ENCODE results near the gene DLST.

Gene DLST

DNA sequence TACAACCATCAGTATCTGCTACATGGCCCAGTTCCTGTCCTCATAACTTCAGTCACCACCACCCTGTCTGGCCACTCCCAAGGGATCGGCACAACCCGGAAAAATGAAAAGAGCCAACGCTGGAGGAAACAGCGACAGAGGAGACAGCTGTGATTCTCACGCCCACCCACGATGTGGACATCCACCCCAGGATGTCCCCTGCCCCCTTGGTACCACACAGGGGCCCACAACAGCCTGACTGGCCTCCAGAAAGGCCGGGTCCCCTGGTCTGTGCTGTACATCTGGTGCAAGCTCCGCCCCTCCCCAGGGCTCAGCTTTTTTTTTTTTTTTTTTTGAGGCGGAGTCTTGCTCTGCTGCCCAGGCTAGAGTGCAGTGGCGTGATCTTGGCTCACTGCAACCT lies 28.8 kb downstream of the DLST start:
- H3K4me3 Mint-ChIP-seq, result no peak overlapping the region
- H3K9me3 Mint-ChIP-seq, result no peaks in the 10 kb centered on the region
- H3K27me3 Mint-ChIP-seq, result no peaks in the 10 kb centered on the region
- peaks cover 10% of the 10 kb centered on the region for H3K36me3 Mint-ChIP-seq (ENCODE audit: insufficient read depth)
- H3K27ac Mint-ChIP-seq, result peak overlapping the region; percentile 32 to 75
- DNase-seq (no peak), ATAC-seq (replicated peaks) (no peak)
- no peaks in the 10 kb centered on the region for H3K4me1 Mint-ChIP-seq (ENCODE audit: low read depth in 2 of 2)

DNA sequence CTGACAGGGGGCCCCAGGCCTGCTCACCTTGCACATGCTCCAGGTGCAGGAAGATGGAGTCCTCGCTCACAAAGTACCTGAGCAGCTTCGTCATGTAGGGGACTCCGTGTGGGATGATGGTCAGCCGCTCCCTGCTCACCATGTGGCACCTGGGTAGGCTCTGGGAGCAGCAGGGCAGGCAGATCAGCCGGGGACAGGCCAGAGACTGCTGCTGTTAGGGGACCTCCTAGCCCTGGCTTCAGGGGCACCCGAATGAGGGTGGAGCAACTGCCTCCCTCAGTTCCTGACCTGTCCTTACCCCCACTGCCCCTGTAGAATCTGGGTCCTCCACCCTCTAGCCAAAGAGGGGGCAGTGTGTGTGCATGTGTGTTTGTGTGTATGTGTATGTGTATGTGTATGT lies 29.5 kb downstream of the DLST start:
- ATAC-seq (replicated peaks), result no peak
- no peak overlapping the region for H3K27ac Mint-ChIP-seq
- H3K4me1 Mint-ChIP-seq (ENCODE audit: low read depth in 2 of 2), result no peaks in the 10 kb centered on the region
- H3K27me3 Mint-ChIP-seq, result peaks cover 0 to 5% of the 10 kb centered on the region in 2 donors
- no peak for DNase-seq
- H3K36me3 Mint-ChIP-seq (ENCODE audit: insufficient read depth), result peaks cover 6% of the 10 kb centered on the region
- H3K4me3 Mint-ChIP-seq, result no peak overlapping the region
- no peaks in the 10 kb centered on the region for H3K9me3 Mint-ChIP-seq

DNA sequence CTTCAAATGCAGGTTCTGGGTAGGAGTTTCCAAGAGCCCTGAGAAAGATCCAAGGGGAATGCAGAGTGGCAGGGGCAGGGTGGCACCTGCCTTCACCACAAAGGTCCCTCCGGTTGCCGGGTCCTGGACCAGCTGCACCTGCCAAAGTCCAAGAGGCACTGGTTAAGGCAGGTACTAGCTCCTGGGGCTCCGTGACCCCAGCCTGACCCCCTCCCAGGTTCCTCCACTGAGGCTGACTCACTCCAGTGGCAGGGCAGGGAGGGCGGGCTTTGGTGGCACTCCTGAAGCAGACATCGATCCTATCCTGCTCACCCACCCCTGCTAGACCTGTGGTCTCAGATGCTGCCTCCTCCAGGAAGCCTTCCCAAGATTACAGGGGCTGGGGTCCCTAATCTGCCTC lies 30.0 kb downstream of the DLST start:
- Mint-ChIP-seq H3K27ac (no peak overlapping the region), H3K9me3 (no peaks in the 10 kb centered on the region), H3K27me3 (peaks cover 0 to 10% of the 10 kb centered on the region in 2 donors), H3K4me3 (no peak overlapping the region), H3K4me1 (ENCODE audit: low read depth in 2 of 2) (no peaks in the 10 kb centered on the region), H3K36me3 (ENCODE audit: insufficient read depth) (peaks cover 6% of the 10 kb centered on the region)
- ATAC-seq (replicated peaks) (no peak), DNase-seq (no peak)

DNA sequence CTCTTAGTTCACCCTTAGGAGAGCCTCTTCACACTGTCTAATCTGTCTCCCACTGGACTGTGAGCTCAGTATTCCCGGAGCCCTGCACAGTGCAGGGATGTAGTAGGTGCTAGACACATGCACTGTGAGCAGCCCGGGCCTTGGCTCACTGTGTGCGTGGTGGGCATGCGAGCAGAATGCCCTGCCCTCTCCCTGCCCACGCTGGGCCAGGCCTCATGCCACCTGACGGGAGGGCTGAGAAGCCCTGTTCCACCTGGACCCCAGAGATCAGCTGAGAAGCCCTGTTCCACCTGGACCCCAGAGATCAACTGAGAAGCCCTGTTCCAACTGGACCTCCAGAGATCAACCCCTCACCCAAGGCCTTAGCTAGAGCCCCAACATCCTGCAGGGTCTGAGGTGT lies 30.4 kb downstream of the DLST start:
- Mint-ChIP-seq H3K27me3 (peaks cover 0 to 14% of the 10 kb centered on the region in 2 donors), H3K4me3 (no peak overlapping the region), H3K27ac (no peak overlapping the region), H3K4me1 (ENCODE audit: low read depth in 2 of 2) (no peaks in the 10 kb centered on the region), H3K36me3 (ENCODE audit: insufficient read depth) (peaks cover 6% of the 10 kb centered on the region), H3K9me3 (no peaks in the 10 kb centered on the region)
- ATAC-seq (replicated peaks) (no peak), DNase-seq (no peak)

DNA sequence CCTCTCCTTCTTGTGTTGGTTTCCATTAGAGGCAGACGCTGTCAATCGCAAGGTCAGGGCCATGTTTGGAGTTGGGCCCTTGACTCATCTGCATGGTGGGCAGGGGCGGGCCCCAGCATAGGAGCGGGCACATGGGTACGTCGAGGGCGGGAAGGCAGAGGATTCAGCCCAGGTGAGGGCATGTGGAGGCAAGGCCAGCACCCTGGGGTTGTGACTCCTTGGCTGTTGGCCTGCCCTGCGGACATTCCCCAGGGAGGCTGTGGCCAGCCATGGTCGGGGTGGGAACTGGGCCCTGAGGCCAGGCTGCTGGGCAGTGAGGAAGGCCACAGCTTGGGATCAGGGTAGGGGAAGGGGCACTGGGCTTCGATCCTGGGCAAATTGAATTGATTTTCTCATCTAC lies 31.1 kb downstream of the DLST start:
- Mint-ChIP-seq H3K27ac (no peak overlapping the region), H3K9me3 (no peaks in the 10 kb centered on the region), H3K36me3 (ENCODE audit: insufficient read depth) (peaks cover 3% of the 10 kb centered on the region), H3K4me1 (ENCODE audit: low read depth in 2 of 2) (no peaks in the 10 kb centered on the region), H3K27me3 (peaks cover 0 to 18% of the 10 kb centered on the region in 2 donors), H3K4me3 (no peak overlapping the region)
- DNase-seq (no peak), ATAC-seq (replicated peaks) (no peak)

DNA sequence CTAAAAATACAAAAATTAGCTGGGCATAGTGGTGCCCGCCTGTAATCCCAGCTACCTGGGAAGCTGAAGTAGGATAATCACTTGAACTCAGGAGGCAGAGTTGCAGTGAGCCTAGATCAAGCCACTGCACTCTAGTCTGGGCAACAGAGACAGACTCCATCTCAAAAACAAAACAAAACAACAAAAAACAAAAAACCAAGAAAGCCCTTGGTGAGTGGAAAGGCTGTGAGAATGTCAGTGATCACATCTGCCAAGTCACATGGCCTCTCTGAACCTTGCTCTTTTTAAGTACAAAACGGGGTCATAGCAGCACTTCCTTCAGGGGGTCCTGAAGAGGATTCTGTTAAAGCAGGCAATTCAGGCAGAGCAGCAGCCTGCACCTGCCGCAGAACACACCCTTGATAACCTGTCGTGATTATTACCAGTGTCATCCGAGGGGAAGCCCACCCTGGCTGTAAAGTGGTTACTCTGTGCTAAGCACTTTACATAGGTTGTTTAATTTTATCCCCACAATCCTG lies 31.7 kb downstream of the DLST start:
- Mint-ChIP-seq H3K9me3 (no peaks in the 10 kb centered on the region), H3K27me3 (peaks cover 0 to 18% of the 10 kb centered on the region in 2 donors), H3K27ac (no peak overlapping the region), H3K4me3 (no peak overlapping the region), H3K4me1 (ENCODE audit: low read depth in 2 of 2) (no peaks in the 10 kb centered on the region), H3K36me3 (ENCODE audit: insufficient read depth) (peaks cover 3% of the 10 kb centered on the region)
- ATAC-seq (replicated peaks) (no peak), DNase-seq (no peak)

DNA sequence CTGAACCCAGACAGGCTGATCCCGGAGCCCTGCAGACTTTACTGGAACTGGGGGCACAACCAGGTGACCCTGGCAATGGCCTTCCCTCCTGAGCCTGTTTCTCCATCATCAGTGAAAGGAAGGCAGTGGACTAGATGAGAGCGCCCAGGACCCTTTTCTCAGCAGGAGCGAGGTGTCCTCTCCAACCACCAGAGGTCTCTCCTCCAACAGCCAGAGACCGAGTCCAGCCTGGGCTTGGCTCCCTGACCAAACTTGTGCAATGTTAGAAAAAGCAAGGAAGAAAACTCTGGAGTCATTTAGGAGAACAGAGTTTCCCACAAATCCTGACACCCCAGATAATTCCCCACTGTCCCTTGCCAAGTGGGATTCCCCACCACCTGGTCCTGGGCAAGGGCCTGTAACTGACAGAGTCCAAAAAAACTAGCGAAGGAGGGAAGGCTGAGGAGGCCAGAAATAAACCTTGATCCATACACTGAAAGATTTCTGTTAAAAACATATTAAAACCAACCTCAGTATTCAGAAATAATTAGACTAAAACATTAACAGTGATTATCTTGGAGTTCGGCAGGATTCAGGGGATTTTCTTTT lies 32.4 kb downstream of the DLST start:
- Mint-ChIP-seq H3K4me3 (no peak overlapping the region), H3K36me3 (ENCODE audit: insufficient read depth) (peaks cover 3% of the 10 kb centered on the region), H3K27me3 (peaks cover 0 to 18% of the 10 kb centered on the region in 2 donors), H3K27ac (no peak overlapping the region), H3K4me1 (ENCODE audit: low read depth in 2 of 2) (no peaks in the 10 kb centered on the region), H3K9me3 (no peaks in the 10 kb centered on the region)
- ATAC-seq (replicated peaks) (no peak), DNase-seq (no peak)

DNA sequence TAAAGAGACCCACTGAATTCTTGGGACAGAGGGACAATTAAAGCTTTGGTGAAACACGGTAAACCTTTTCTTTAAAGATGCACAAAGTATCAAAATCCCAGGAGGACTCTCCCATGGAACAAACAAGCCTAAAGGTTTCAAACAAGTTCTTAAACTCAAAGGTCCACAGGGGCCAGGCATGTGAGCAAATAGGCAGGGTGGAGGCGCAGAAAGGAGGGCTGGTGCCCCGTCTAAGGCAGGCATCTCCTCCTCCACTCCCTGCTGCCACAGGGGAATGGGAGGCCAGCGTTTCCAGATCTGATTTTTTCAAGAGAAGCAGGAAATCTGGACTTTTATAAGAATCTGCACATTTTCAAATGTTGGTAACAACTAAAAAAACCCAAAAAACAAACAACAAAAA lies 33.7 kb downstream of the DLST start:
- H3K27me3 Mint-ChIP-seq, result peaks cover 0 to 18% of the 10 kb centered on the region in 2 donors
- no peak overlapping the region for H3K4me3 Mint-ChIP-seq
- no peaks in the 10 kb centered on the region for H3K36me3 Mint-ChIP-seq (ENCODE audit: insufficient read depth)
- H3K4me1 Mint-ChIP-seq (ENCODE audit: low read depth in 2 of 2), result no peaks in the 10 kb centered on the region
- DNase-seq, result no peak
- no peaks in the 10 kb centered on the region for H3K9me3 Mint-ChIP-seq
- H3K27ac Mint-ChIP-seq, result no peak overlapping the region
- no peak for ATAC-seq (replicated peaks)

DNA sequence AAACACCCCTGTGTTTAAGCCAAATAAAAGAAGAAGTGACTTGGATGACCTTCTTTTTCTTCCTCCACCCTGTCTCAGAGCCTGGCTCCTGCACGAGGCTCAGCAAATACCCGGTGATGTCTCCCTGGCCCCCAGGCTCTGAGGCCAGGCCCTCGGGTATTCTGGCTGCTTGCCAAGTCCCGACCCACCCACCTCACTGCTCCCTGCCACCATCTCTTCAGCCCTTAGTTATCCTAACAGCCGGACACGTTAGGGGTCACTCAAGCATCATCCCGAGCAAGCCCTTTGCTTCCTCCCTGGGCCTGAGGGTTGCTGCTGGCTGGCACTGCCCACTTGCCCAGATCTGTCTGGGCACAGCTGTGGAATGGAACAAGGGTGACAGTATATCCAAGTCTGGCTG lies 34.1 kb downstream of the DLST start:
- Mint-ChIP-seq H3K27me3 (peaks cover 0 to 18% of the 10 kb centered on the region in 2 donors), H3K4me3 (no peak overlapping the region), H3K36me3 (ENCODE audit: insufficient read depth) (no peaks in the 10 kb centered on the region), H3K27ac (peak overlapping the region in 1 of 2 donors; percentile 66), H3K4me1 (ENCODE audit: low read depth in 2 of 2) (no peaks in the 10 kb centered on the region), H3K9me3 (no peaks in the 10 kb centered on the region)
- DNase-seq, result no peak
- no peak for ATAC-seq (replicated peaks)

DNA sequence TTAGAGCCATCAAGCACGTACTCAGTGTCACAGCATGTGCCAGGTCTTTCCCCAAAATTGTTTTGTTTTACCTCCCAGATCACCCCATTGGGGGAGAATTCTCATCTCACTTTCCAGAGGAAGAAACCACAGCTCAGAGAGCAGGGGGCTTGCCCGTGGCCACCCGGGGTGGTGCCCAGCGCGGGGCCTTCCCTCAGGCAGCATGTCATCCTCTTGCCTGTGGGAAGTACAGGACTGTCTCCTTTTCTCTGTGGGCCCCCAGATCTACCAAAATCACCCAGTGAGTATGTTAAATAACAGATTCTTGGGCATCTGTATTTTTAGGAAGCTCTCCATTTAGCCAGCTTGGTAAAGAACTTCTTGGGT lies 35.4 kb downstream of the DLST start:
- no peak for ATAC-seq (replicated peaks)
- H3K4me3 Mint-ChIP-seq, result no peak overlapping the region
- DNase-seq, result no peak
- peaks cover 2 to 22% of the 10 kb centered on the region in 2 donors for H3K27me3 Mint-ChIP-seq
- H3K9me3 Mint-ChIP-seq, result no peaks in the 10 kb centered on the region
- H3K36me3 Mint-ChIP-seq (ENCODE audit: insufficient read depth), result no peaks in the 10 kb centered on the region
- no peak overlapping the region for H3K27ac Mint-ChIP-seq
- H3K4me1 Mint-ChIP-seq (ENCODE audit: low read depth in 2 of 2), result no peaks in the 10 kb centered on the region

DNA sequence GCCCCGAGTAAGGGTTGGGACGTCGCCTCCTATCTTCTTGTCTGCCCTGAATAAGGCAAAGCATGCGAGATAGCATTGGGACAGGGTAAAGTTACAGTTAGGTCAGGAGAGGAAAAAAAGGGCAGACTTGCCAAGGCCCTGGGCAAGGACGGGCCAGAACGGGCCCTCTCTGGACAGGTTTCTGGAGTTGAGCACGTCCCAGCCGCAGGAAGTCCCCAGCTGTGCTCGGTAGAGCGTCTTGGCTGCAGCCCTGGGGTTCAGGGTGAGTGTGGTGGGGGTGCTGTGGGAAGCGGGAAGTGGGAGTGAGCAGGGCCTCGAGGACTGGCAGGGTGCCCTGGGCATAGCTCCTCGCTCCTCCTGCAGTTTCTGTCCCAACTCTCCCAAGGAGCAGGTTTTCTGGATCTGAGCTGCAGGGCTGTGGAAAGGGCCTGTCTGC lies 35.9 kb downstream of the DLST start:
- H3K36me3 Mint-ChIP-seq (ENCODE audit: insufficient read depth), result peaks cover 4% of the 10 kb centered on the region
- H3K27me3 Mint-ChIP-seq, result peaks cover 7 to 27% of the 10 kb centered on the region in 2 donors
- ATAC-seq (replicated peaks), result no peak
- H3K4me1 Mint-ChIP-seq (ENCODE audit: low read depth in 2 of 2), result peaks cover 0 to 2% of the 10 kb centered on the region in 2 donors
- no peaks in the 10 kb centered on the region for H3K9me3 Mint-ChIP-seq
- no peak overlapping the region for H3K4me3 Mint-ChIP-seq
- H3K27ac Mint-ChIP-seq, result no peak overlapping the region
- DNase-seq, result no peak

DNA sequence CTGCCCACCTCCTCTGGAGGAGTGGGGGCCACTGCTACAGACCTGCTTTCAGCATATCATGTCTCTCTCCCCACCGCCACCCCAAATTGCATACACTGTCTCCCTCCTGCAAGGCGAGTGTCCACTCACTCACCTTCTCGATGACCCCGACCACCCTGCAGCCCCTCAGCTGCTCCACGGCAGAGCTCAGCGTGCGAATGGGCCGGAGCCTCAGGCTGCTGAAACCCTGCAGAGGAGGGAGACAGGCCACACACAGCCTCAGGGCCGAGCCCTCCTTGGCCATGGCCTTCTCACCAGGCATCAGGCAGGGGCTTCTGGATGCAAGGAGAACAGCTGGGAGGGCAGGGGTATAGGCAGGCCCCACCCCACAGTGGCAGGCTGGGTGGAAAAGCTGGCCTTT lies 36.7 kb downstream of the DLST start:
- Mint-ChIP-seq H3K27ac (no peak overlapping the region), H3K9me3 (no peaks in the 10 kb centered on the region), H3K4me1 (ENCODE audit: low read depth in 2 of 2) (peaks cover 0 to 2% of the 10 kb centered on the region in 2 donors), H3K4me3 (no peak overlapping the region), H3K27me3 (peaks cover 7 to 27% of the 10 kb centered on the region in 2 donors), H3K36me3 (ENCODE audit: insufficient read depth) (peaks cover 4% of the 10 kb centered on the region)
- ATAC-seq (replicated peaks) (no peak), DNase-seq (no peak)

DNA sequence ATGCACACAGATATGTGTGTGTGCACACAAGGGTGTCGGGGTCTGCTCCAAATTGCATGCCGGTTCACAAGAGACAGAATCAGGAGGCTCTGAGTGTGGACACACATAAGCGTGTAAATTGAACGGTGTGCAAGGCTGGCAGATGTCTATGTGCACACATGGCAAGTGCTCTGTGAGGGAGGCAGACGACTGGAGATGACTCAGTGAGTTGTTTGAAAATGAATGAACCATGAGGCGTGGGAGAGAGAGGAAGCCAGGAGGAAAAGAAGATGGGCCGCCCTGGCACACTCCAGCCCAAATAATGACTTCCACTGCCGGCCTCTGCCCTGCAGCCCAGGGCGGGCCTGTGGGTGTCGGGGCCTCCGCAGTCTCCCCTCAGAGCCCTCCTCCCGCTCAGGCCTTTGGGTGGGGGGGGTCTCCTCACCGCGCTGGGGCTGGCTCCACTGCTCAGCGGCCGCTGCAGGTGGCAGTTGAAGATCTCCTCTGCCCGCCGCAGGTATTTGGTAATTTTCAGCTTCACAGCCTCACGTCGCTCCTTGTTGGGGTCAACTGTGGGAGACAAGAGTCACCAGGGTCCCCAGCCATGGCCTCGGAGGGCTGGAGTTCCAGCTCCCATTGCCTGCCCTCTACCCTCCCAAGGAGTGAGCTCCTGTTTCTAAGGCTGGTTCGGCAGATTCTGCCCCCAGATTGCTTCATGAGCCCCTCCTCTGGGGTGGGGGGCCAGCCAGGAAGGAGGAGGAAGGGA lies 37.9 kb downstream of the DLST start:
- DNase-seq, result no peak
- H3K36me3 Mint-ChIP-seq (ENCODE audit: insufficient read depth), result peaks cover 4% of the 10 kb centered on the region
- H3K27ac Mint-ChIP-seq, result no peak overlapping the region
- H3K27me3 Mint-ChIP-seq, result peaks cover 14 to 38% of the 10 kb centered on the region in 2 donors
- ATAC-seq (replicated peaks), result no peak
- no peak overlapping the region for H3K4me3 Mint-ChIP-seq
- peaks cover 0 to 5% of the 10 kb centered on the region in 2 donors for H3K4me1 Mint-ChIP-seq (ENCODE audit: low read depth in 2 of 2)
- no peaks in the 10 kb centered on the region for H3K9me3 Mint-ChIP-seq

DNA sequence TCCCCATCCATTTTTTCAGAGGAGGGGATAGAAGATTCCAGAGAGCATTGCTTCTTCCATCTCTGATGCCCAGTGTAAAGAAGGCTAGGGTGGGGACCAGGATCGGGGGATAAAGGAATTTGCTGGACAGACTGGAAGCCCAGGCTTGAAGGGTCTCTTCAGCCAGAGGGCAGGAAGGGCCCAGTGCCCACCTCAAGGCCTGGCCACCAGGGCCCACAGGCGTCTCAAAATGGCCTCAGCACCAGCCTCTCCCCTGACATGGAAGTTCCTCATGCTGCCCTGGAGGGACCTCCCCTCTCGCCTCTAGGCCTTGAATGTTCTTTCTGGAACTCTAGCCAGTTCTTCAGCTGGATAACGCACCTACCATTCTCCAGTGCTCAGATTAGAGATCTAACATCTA lies 38.6 kb downstream of the DLST start:
- Mint-ChIP-seq H3K27me3 (peaks cover 18 to 45% of the 10 kb centered on the region in 2 donors), H3K4me3 (no peak overlapping the region), H3K9me3 (no peaks in the 10 kb centered on the region), H3K27ac (no peak overlapping the region), H3K4me1 (ENCODE audit: low read depth in 2 of 2) (peaks cover 0 to 5% of the 10 kb centered on the region in 2 donors), H3K36me3 (ENCODE audit: insufficient read depth) (peaks cover 4% of the 10 kb centered on the region)
- DNase-seq, result no peak
- ATAC-seq (replicated peaks), result no peak

All from effector memory CD8-positive, alpha-beta T cell (primary cell).